ENCODE results near the gene CDC26.

GRCh38 chr9:113223963-113224362 lies 51.4 kb downstream of the CDC26 start:
- TF ChIP-seq CTCF (IDR thresholded peaks at IDR 0.05) (no peak), POLR2A (IDR thresholded peaks at IDR 0.05) (no peak), POLR2AphosphoS5 (IDR thresholded peaks at IDR 0.05) (no peak), EP300 (IDR thresholded peaks at IDR 0.05) (no peak)
